ENCODE results near the gene RNU6-7.

The RNU6-7 gene

DNA sequence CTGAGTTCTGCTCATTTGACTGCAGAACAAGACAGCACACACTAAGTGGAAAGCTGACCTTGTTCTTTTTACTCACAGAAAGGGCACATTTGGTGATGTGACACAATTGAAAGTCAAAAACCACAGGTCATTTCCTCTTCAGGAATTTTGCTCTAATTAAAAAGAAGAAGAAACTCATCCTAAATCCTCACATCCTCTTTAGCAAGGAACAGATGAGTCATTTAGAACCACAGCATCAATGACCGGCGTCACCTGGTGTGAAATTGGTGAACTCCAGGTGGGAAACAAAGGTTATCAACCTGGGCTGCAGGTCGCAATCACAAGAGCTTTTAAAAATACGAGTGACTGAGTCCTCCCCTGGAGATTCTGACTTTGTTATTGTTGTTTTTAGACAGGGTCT lies 4.1 kb downstream of the RNU6-7 start:
- no peak for DNase-seq

DNA sequence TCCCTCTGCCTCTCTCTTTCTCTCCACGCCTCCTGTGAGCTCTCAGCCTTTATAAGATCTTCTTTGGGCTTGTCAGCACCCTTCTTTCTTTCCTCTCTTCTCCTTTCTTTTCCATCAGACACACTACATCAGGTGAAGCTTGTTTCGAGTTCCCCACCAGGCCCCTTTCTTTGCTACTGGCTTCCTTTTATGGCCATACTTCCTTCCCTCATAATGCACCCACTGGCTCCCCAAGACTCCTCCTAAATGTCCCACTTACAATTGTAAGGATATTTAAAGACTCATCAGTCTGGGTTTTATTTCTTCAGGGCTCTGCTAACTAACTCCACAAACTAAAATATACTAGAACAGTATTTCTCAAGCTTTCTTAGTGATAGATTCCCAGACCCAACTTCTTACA lies 4.7 kb downstream of the RNU6-7 start:
- DNase-seq = no peak

DNA sequence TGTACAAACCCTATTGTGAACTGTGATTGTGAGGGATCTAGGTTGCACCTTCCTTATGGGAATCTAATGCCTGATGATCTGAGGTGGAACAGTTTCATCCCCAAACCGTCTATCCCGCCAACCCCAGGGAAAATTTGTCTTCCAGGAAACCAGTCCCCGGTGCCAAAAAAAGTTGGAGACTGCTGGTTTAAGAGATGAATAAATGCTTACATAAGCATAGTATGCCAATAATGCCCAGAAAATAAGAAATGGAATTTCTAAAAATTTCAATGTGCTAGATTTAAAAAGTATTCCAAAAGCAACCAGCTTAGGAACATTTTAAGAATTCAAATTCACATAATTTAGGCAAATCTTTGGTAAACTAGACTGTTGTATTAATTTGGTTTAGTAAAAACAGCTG lies 6.6 kb downstream of the RNU6-7 start:
- no peak for DNase-seq

DNA sequence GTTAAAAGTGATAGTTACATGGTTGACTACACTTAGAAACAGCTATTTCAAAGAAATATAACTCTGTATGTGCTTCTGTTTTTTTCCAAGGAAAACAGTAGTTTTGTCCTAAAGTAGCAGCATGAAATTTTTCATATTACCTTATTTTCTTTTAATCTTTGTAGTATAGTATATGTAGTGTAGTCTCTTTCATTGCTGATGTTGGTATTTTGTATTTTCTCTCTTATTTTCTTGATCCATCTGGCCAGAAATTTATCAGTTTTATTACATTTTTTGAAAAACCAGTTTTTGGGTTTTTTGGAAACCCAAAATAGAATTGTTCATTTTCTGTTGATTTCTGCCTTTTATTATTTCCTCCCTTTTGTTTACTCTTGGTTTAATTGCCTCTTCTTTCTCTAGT lies 7.6 kb downstream of the RNU6-7 start:
- no peak for DNase-seq

DNA sequence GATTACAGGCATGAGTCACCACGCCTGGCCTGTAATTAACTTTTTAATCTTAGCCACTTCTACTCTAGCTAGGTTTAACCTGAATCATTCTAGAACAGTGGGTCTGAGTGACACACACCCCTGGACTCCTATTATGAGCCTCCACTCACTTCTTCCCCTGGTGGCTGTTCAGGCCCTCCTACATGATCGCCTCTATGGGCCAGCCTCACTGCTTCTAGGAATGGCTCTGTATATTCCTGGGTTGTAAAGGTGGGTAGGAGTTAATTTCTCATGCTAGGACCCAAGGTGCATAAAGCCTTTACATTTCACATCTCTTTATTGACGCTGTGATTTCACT lies 9.2 kb downstream of the RNU6-7 start:
- no peak for DNase-seq

DNA sequence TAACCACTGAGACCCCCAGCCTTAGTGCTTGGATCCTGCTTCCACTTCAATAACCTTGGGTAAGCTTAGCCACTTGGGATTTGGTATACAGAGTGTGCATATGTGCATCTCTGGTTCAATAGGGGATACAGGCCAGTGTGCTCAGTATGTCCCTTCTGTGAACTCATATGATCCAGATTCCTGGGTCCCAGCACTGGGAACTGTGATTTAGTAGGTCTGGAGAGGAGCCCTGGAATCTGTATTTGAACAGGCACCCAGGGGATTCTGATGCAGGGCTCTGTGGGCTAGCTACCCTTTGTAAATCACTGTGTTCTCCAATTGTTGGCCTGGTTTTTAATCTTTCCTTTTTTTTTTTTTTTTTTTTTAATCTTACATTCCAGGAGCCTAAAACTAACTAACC lies 11.0 kb downstream of the RNU6-7 start:
- no peak for DNase-seq

DNA sequence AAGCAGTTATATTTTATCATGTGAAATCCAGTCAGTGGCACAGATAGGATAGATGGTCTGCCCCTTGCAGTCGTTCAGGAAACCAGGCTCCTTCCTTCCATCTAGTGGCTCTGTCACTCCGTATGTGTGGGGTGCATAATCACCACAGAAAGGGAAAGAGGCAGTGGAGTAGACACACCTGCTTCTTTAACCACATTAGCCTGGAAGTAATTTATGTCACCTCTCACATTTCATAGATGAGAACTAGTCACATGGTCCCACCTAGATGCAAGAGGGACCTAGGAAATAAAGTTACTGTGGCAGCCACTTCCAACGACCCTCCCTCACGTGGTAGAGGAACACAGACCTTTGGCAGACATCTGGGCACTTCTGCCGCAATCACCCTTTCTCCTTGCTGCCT lies 15.5 kb downstream of the RNU6-7 start:
- no peak for DNase-seq

DNA sequence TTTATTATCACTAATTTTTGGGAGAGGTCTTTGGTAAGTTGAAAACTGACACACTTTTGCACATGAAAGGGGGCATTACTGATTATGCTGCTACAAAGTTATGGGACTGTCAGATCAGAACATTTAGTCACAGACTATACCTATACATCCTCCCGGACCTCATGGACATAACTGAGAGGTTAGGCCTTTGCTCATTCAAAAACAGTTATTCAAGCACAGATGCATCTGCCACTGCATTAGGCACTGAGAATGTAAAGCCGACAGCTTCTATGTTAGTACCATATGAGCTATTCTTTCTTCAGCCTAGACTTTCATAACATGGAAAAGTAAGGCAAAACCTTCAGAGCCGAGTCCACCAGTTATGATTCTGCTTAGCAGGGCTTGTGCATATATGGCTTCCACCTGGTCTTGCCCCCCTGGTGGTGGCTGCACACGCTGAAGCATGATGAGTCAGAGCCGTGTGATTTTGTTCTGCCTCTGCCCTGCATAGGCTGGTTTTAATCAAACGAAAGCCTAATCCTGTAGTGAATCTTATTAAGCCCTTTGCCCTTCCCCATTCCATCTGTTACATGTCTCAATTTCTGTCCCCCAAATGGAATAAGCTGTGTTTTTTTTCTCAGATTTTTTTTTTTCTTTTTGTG lies 23.0 kb downstream of the RNU6-7 start:
- DNase-seq = peak; percentile 41

DNA sequence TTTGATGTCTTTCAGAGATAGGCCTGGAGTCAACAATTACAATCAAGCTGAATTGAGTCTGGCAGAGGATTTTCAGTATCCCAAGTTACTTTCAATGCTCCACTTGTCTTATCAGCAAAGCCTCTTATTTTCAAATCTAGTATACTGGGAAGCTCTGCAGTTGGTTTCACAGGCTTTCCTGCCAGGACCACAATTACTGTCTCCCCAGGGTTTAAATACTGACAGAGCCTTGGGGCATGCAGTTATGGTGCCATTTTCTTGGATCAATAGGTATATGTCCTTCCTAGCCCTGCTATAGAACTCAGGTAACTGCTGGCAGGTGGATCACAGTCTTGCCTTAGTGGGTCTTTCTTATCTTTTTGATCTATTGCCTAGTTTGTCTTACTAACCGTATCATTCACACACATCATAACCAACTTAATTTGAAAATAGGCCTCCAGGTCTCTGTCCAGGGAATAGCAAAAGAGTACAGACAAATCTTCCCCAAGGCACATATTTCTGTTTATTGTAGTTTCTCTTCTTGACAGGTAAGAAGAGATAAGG lies 23.6 kb downstream of the RNU6-7 start:
- no peak for DNase-seq

DNA sequence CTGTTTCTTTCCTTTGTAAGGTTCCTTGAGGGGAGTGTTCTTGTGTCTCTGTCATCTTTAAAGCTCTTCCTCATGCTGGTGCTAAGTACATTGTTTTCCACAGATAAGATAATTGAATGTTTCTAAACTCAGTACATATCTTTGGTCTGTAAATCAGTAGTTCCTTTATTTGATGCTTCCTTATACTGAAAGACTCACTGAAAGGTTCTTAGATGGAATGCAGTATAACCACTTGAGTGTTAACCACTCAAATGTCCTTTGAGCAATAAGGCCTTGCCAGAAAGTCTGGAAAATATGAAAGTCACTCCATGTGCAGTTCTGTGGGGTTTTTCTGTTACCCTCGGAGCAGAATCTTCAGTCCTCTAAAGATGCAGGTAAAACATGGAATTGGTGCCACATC lies 24.2 kb downstream of the RNU6-7 start:
- no peak for DNase-seq

DNA sequence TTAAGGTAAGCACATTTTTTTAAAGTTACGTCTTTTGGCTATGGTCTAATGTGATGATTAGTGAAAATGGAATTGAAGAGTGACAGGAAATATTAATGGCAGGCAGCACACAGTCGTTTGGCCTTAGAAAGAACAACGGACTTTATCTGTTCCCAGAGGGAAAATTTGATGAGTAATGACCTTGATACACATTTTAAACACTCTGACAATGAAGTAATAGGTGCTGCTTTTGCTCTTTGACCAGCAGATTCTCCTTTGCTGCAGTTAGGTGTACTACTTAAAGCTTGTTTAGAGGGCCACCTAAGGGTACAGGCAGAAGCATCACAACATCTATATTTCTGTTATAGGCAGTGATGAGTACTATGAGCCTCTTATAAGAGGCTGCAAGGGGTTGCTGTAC lies 28.3 kb downstream of the RNU6-7 start:
- peak; percentile 89 for DNase-seq

DNA sequence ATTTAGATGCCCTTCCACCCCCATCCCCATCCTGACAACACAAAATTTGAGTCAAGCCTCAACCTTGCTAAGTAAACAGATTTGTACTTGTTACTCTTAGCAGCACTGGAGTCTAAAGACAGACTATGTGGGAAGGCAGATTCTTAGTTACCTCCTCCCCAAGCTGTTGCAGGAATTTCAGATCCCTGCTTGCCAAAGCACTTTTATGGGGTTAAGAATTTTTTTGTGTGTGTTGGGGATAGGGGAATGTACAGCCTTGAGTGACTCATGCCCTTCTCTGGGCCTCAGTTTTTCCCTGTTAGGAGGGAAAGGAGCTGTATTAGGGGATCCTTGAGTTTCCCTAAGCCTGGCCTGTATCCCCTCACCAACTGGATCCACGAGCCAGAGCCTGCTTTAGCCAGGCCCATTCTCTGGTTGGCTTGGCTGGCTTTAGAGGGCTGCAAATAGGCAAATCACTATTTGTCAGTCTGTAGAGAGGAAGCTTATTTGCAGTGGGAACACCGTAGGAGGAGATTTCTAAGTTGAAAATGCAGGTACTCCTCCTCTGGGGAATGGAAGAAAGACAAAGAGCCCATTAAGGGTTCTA lies 28.9 kb downstream of the RNU6-7 start:
- peak; percentile 86 for DNase-seq

DNA sequence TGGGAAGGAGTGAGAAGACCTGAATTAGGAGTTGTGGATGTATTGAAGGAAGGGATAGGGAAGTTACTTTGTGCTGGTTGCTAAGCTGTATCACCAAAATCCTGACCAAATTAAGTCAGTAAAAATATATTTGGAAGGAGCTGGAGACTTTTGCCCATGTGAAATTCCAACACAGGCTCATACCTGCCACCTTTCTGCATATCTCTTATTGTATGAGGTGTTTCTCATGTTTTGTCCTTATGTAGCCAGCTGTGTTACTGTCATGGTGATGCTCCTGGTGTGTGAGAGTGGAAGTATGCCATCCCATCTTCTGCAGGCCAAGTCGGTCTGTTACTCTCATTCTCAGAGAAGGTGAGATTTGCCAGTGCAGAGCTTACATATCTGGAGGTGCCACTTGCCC lies 30.6 kb downstream of the RNU6-7 start:
- DNase-seq = no peak

DNA sequence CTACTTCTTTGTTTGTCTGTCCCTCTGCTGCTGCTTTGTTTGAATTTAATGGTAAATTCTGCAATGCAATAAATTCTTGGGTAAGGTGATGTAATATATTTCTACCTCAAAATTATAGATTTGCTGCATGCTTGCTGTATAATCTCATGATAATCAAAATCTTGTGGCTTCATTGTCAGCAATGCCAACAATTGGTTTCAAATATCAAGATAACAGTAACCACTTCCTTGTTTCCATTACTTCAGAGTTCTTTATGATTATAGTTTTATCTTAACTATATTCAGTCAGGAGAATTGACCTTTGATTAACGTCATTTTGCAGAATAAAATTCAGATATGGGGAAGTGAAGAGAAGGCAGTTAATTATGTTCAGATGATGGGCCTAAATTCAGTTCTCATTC lies 31.4 kb downstream of the RNU6-7 start:
- DNase-seq = no peak

DNA sequence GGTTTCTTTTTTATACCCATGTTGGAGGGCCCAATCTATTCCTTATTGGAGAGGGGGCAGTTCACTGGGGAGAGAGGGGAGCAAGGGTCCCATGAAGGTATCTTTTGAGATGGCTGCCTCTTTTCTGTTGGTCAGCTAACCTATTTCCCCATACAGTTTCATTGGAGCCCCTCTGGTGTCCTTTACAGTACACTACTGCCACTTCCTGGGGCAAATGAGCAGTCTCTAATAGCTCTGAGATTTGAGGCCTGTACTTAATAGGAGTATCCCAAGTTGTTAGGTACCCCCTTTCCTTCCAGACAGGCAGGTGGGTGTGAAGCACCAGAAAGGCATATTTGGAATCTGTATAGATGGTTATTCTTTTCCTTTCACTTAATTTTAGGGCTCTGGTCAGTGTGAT lies 42.6 kb downstream of the RNU6-7 start:
- no peak for DNase-seq

DNA sequence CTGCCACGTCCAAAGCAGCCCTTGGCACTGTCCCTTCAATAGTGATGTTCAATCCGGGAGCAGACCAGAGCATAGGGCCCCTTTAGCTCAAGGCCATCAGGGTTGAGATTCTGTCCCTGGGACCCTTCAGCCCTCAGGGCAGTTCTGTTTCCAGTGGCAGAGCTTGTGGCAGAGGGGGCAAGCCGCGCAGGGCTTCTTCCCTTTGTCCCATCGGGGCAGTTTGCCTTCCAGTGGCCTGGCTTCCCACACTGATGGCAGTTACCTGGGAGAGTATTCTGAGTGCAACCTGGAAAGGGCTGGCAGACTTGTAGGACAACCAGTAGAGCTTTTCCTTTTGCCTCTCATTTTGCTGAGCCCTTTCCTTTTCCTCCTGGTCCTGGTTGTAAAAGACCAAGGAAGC lies 44.9 kb downstream of the RNU6-7 start:
- DNase-seq = no peak

DNA sequence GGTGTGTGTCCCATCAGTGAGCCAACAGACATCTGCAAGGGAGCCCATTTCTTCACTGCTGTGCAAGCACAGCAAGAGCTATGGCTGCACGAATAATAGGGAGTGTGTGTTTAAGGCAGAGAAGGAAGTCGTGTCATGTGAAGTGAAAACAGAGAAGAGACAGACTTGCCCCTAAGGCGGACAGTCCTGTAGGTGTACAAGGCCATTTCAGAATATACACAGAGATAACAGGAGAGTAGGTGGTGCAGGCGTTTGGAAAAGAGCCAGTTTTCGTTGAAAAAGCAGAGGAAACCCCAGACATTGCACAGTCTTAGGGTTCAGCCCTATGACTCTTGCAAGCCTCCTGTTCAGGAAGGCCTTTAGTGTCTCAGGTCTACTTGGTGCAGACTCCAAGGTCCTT lies 47.5 kb downstream of the RNU6-7 start:
- DNase-seq = no peak

DNA sequence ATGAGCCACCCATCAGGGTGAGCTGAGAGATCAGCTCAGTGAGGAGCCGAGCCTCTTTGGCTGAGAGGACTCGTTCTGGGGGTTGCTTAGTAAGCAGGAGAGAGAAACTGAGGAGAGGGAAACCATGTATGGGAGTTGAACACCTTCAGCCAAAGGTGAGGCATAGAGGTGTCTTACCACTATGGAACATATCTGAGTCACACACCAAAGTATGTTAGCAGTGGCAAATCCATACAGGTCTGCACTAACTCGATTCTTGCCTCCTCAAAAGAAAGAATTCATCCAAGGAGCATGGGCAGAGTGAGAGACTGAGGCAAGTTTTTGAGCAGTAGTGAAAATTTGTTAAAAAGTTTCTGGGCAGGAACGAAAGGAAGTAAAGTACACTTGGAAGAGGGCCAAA lies 47.9 kb downstream of the RNU6-7 start:
- no peak for DNase-seq

DNA sequence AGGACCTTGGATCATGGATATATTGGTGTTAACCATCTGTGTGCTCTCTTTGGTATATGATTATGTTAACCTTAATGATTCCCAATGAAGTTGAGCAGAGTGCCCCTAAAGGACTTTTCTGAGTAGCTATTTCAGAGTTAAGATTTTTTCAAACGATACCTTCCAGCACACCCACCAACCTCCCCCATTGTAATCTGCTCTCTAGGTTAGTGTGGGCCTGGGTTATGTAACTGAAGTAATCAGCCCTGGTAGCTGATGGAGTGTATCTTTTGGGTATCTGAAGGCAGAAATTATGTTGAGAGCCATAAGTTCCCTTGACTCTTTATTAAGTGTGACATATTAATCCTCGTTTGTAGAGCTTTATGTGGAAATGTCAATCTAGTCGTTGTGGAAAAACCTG lies 48.8 kb downstream of the RNU6-7 start:
- DNase-seq = no peak

DNA sequence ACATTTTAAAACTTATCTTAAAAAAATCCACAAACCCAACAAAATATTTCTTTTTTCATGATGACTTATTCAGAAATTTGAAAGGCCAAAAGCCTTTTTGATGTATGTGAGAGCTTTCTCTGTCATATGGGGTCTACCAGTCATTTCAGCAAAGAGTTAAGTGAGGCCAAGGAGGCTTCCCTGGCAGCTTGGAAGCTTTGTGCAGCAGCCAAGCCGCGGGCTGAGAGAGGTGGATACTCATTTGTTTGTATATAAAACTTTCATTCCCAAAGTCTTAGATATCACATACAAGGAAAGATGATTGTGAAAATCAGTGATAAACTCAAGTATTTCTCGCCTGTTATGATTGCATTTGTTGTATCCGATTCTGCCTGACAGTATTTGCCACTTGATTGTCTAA lies 49.7 kb downstream of the RNU6-7 start:
- no peak for DNase-seq
